ENCODE data around the gene SAMD14.

GRCh38 chr17:50170662-50171370, 40.9 kb upstream of the SAMD14 start:
- TF ChIP-seq CTCF (conservative IDR thresholded peaks at IDR 0.05; ENCODE audit: low read depth in 2 of 2) = no peak
- TF ChIP-seq POLR2AphosphoS5 (IDR thresholded peaks at IDR 0.05; ENCODE audit: low read depth) = no peak
- no peak for TF ChIP-seq EZH2 (IDR thresholded peaks at IDR 0.05; ENCODE audit: low read depth, unreplicated experiment)
- TF ChIP-seq ETS1 (IDR thresholded peaks at IDR 0.05) = no peak
- no peak for TF ChIP-seq JUNB (IDR thresholded peaks at IDR 0.05; ENCODE audit: unreplicated experiment)
- no peak for TF ChIP-seq CREB1 (CRISPR knock-in tag; IDR thresholded peaks at IDR 0.05; ENCODE audit: low read depth)
- TF ChIP-seq EZH2phosphoT487 (IDR thresholded peaks at IDR 0.05; ENCODE audit: unreplicated experiment) = no peak
- no peak for TF ChIP-seq REST (IDR thresholded peaks at IDR 0.05; ENCODE audit: unreplicated experiment)
- no peak for TF ChIP-seq ZNF114 (CRISPR knock-in tag; IDR thresholded peaks at IDR 0.05)
- TF ChIP-seq NANOG (IDR thresholded peaks at IDR 0.05; ENCODE audit: borderline replicate concordance) = no peak
- TF ChIP-seq STAT1 (IDR thresholded peaks at IDR 0.05; ENCODE audit: unreplicated experiment) = no peak
- TF ChIP-seq ZNF331 (CRISPR knock-in tag; IDR thresholded peaks at IDR 0.05; ENCODE audit: low read depth) = no peak
- TF ChIP-seq ZNF462 (CRISPR knock-in tag; IDR thresholded peaks at IDR 0.05) = no peak

All from GM23338 (cell line).